Measurements from ENCODE around the gene TUBB. TPM values are rescaled to one million over a fixed set of nuclear protein-coding genes. Genes with fewer than 3 reads are reported as not detected.
A peak's percentile ranks its signal among the peaks of the same experiment; 100 is the strongest.

The TUBB gene
- total and polyA plus RNA-seq, 9 of the 15 experiments (the other 6 are each of a cell fraction or from before 2014, with no cell fraction given), result 971 to 2,870 (median 1,478) TPM

- Histone ChIP-seq H3K9ac (ENCODE audit: insufficient read depth in 1 of 2, low read depth in 2 of 2, low read length in 2 of 2) (no peak overlapping the region), H3K9me1 (ENCODE audit: control insufficient read depth, insufficient read depth, low read length) (no peaks in the 10 kb centered on the region), H3K4me2 (ENCODE audit: insufficient read depth, low read length) (no peak overlapping the region), H3K27ac (ENCODE audit: extremely low read depth, low read depth, low read length) (no peak overlapping the region), H3K4me1 (replicated peaks in 1 of 2; ENCODE audit: control insufficient read depth in 2 of 2, insufficient read depth in 2 of 2, low read length in 2 of 2) (peaks cover 4 to 9% of the 10 kb centered on the region in 2 experiments), H4K20me1 (replicated peaks; ENCODE audit: control insufficient read depth, insufficient read depth, low read length) (no peaks in the 10 kb centered on the region), H2AFZ (ENCODE audit: low read depth, low read length) (no peak overlapping the region), H3K79me2 (ENCODE audit: control insufficient read depth, insufficient read depth, low read length) (no peaks in the 10 kb centered on the region), H3K36me3 (ENCODE audit: control insufficient read depth, insufficient read depth, low read length) (no peaks in the 10 kb centered on the region), H3K27me3 (ENCODE audit: control insufficient read depth in 2 of 2, insufficient read depth in 2 of 2, low read length in 2 of 2) (no peaks in the 10 kb centered on the region), H3K4me3 (no peak overlapping the region), H3K9me3 (replicated peaks; ENCODE audit: control insufficient read depth, insufficient read depth, low read depth, low read length) (no peaks in the 10 kb centered on the region)
- FAIRE-seq, result no peak
- peak; percentile 53 for ATAC-seq
- DNase-seq (ENCODE audit: extremely low read depth in 1 of 4, low spot score in 3 of 4), result peak in 2 of 4 experiments; percentile 39 to 58
- POLR2A ChIA-PET, result interaction anchor here (0.7 to 1.4 kb wide), 9 partner anchors 9 to 150 kb away, joined by 3 to 6 read pairs (median 3); partner anchors contain the start of genes GTF2H4 and IER3
- 15% methylated on average over 1 of the region's 1 CpG for WGBS (ENCODE audit: insufficient coverage, low coverage, missing lambda C conversion rate)
- CTCF ChIA-PET (ENCODE audit: low intra/inter-chr PET ratio), result no interaction called here
- intact Hi-C loops (cut with micrococcal nuclease) (no loop called here), in situ Hi-C loops (cut with MboI) (no loop called here)
- no TSS peak for BruUV-seq (replicated peaks)
- peak; percentile 75 for TF ChIP-seq ATF7 (IDR thresholded peaks at IDR 0.05)
- TF ChIP-seq ARID1B (IDR thresholded peaks at IDR 0.05), result peak; percentile 25; the same call in 1 of the 2 replicates
- 0 out of 2 replicates have a peak, but pooled peaks have one; percentile 59 for TF ChIP-seq ZNF584 (CRISPR knock-in tag; IDR thresholded peaks at IDR 0.05; ENCODE audit: low read depth)
- no peak for TF ChIP-seq CEBPG (CRISPR knock-in tag; IDR thresholded peaks at IDR 0.05)
- peak in 1 of 2 experiments; percentile 66; a peak in 2 of 4 replicates for TF ChIP-seq CEBPG (tag; conservative IDR thresholded peaks at IDR 0.05 in 1 of 2, IDR thresholded peaks at IDR 0.05 in 1 of 2)
- no peak for TF ChIP-seq SIN3B (IDR thresholded peaks at IDR 0.05; ENCODE audit: low read depth)
- no peak for TF ChIP-seq NR2C2 (CRISPR knock-in tag; IDR thresholded peaks at IDR 0.05)
- peak; percentile 69; the same call in 1 of the 2 replicates for TF ChIP-seq NR2C2 (tag; IDR thresholded peaks at IDR 0.05)
- no peak for TF ChIP-seq RBM25 (IDR thresholded peaks at IDR 0.05; ENCODE audit: low read depth, low read length, severe bottlenecking)
- TF ChIP-seq ZNF175 (CRISPR knock-in tag; IDR thresholded peaks at IDR 0.05; ENCODE audit: low read depth), result peak; percentile 48; the same call in 1 of the 2 replicates
- TF ChIP-seq MEF2A (IDR thresholded peaks at IDR 0.05; ENCODE audit: control insufficient read depth, low read depth, low read length), result peak; percentile 93
- TF ChIP-seq, protein P1, sequence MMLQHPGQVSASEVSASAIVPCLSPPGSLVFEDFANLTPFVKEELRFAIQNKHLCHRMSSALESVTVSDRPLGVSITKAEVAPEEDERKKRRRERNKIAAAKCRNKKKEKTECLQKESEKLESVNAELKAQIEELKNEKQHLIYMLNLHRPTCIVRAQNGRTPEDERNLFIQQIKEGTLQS (IDR thresholded peaks at IDR 0.05), result peak; percentile 83
- TF ChIP-seq, protein P1 (CRISPR knock-in tag; conservative IDR thresholded peaks at IDR 0.05), result no peak
- no peak for TF ChIP-seq RHOXF2B (CRISPR knock-in tag; conservative IDR thresholded peaks at IDR 0.05)
- peak; percentile 62; the same call in 1 of the 2 replicates for TF ChIP-seq JUND (IDR thresholded peaks at IDR 0.05; ENCODE audit: borderline replicate concordance, low read depth, low read length)
- peak; percentile 48; the same call in 1 of the 3 replicates for TF ChIP-seq JUND (tag; IDR thresholded peaks at IDR 0.05; ENCODE audit: borderline replicate concordance, low read depth, low read length)
- TF ChIP-seq KDM4B (IDR thresholded peaks at IDR 0.05; ENCODE audit: borderline replicate concordance in 2 of 2, low read depth in 1 of 2), result no peak
- no peak for TF ChIP-seq YY1 (IDR thresholded peaks at IDR 0.05; ENCODE audit: borderline replicate concordance in 1 of 3, control insufficient read depth in 1 of 3, extremely low read depth in 1 of 3, insufficient read depth in 3 of 3, insufficient read length in 1 of 3, insufficient replicate concordance in 2 of 3, low read depth in 1 of 3, low read length in 2 of 3)
- TF ChIP-seq EP300 (IDR thresholded peaks at IDR 0.05; ENCODE audit: low read length), result 0 out of 2 replicates have a peak, but pooled peaks have one; percentile 21
- peak; percentile 86 for TF ChIP-seq ESRRA (IDR thresholded peaks at IDR 0.05; ENCODE audit: borderline replicate concordance, low read depth)
- peak; percentile 88 for TF ChIP-seq NFIC (IDR thresholded peaks at IDR 0.05)
- TF ChIP-seq DPF2 (IDR thresholded peaks at IDR 0.05), result 0 out of 2 replicates have a peak, but pooled peaks have one; percentile 29
- TF ChIP-seq ETV1 (tag; conservative IDR thresholded peaks at IDR 0.05; ENCODE audit: low read depth), result peak; percentile 84
Observed at GRCh38 chr6:30757261-30757904, 37.2 kb downstream of the TUBB start.

Measured in K562 (cell line).